Measurements from ENCODE around the gene KIAA1328. TPM values are rescaled to one million over a fixed set of nuclear protein-coding genes. Genes with fewer than 3 reads are reported as not detected.

KIAA1328 gene
- total RNA-seq, 1 donor from 2014 or later: 17.8 TPM

GRCh38 chr18:37156330-37156942 is 327.5 kb downstream of the KIAA1328 start:
- no peak for DNase-seq
- Histone ChIP-seq H3K4me3 (no peak overlapping the region), H3K27me3 (ENCODE audit: low read depth) (no peaks in the 10 kb centered on the region), H3K36me3 (no peaks in the 10 kb centered on the region), H3K9me3 (no peaks in the 10 kb centered on the region), H3K27ac (no peak overlapping the region), H3K4me1 (no peaks in the 10 kb centered on the region)
- peak in 1 of 2 donors; percentile 16 for ATAC-seq
- no peak for TF ChIP-seq CTCF (IDR thresholded peaks at IDR 0.05)
- intact Hi-C loops (cut with DNase I): no loop called here

- no peaks in the 10 kb centered on the region for H3K36me3 ChIP-seq
- H3K9me3 ChIP-seq: no peaks in the 10 kb centered on the region
- DNase-seq: no peak
- no peaks in the 10 kb centered on the region for H3K27me3 ChIP-seq (ENCODE audit: low read depth)
- TF ChIP-seq CTCF (IDR thresholded peaks at IDR 0.05): no peak
- no peak for ATAC-seq
- H3K27ac ChIP-seq: no peak overlapping the region
- intact Hi-C loops (cut with DNase I): no loop called here
- H3K4me3 ChIP-seq: no peak overlapping the region
- no peaks in the 10 kb centered on the region for H3K4me1 ChIP-seq
Measured at GRCh38 chr18:37160038-37160820, 331.3 kb downstream of the KIAA1328 start.

GRCh38 chr18:37161491-37161890 is 332.6 kb downstream of the KIAA1328 start:
- no peak for TF ChIP-seq CTCF (IDR thresholded peaks at IDR 0.05)
- ATAC-seq (no peak), DNase-seq (no peak)
- H3K27ac ChIP-seq: no peak overlapping the region
- H3K4me1 ChIP-seq: no peaks in the 10 kb centered on the region
- H3K36me3 ChIP-seq: no peaks in the 10 kb centered on the region
- H3K9me3 ChIP-seq: no peaks in the 10 kb centered on the region
- H3K27me3 ChIP-seq (ENCODE audit: low read depth): no peaks in the 10 kb centered on the region
- no peak overlapping the region for H3K4me3 ChIP-seq
- intact Hi-C loops (cut with DNase I): no loop called here

GRCh38 chr18:37162551-37162950 is 333.6 kb downstream of the KIAA1328 start:
- intact Hi-C loops (cut with DNase I): no loop called here
- H3K27ac ChIP-seq: no peak overlapping the region
- no peaks in the 10 kb centered on the region for H3K36me3 ChIP-seq
- H3K9me3 ChIP-seq: no peaks in the 10 kb centered on the region
- no peak overlapping the region for H3K4me3 ChIP-seq
- DNase-seq: no peak
- H3K27me3 ChIP-seq (ENCODE audit: low read depth): no peaks in the 10 kb centered on the region
- no peak for TF ChIP-seq CTCF (IDR thresholded peaks at IDR 0.05)
- no peak for ATAC-seq
- no peaks in the 10 kb centered on the region for H3K4me1 ChIP-seq

GRCh38 chr18:37163119-37163518 is 334.2 kb downstream of the KIAA1328 start:
- intact Hi-C loops (cut with DNase I): no loop called here
- H3K27me3 ChIP-seq (ENCODE audit: low read depth): no peaks in the 10 kb centered on the region
- ATAC-seq: no peak
- no peak for TF ChIP-seq CTCF (IDR thresholded peaks at IDR 0.05)
- no peaks in the 10 kb centered on the region for H3K4me1 ChIP-seq
- no peak overlapping the region for H3K27ac ChIP-seq
- no peaks in the 10 kb centered on the region for H3K9me3 ChIP-seq
- H3K36me3 ChIP-seq: no peaks in the 10 kb centered on the region
- H3K4me3 ChIP-seq: no peak overlapping the region
- no peak for DNase-seq
